Measurements from ENCODE around the gene DSCAML1. TPM values are rescaled to one million over a fixed set of nuclear protein-coding genes. Genes with fewer than 3 reads are reported as not detected.

DSCAML1 gene
- total and polyA plus RNA-seq, 2 of the 8 experiments (the other 6 are each of a cell fraction or from before 2014, with no cell fraction given): 0.19 to 0.24 TPM

- H3K18ac ChIP-seq (ENCODE audit: extremely low read depth, low read length): no peak overlapping the region
- no peak overlapping the region for H3K23ac ChIP-seq (ENCODE audit: insufficient read length)
- no peak overlapping the region for H3K56ac ChIP-seq (replicated peaks; ENCODE audit: insufficient read length, low read depth, low read length)
- no peak overlapping the region for H3K9ac ChIP-seq (replicated peaks in 1 of 4; ENCODE audit: extremely low read depth in 1 of 4, low read depth in 3 of 4, low read length in 3 of 4)
- no peak overlapping the region for H3K4me2 ChIP-seq (ENCODE audit: insufficient read depth in 1 of 2, low read depth in 2 of 2, low read length in 2 of 2)
- no peak overlapping the region for H4K5ac ChIP-seq (ENCODE audit: insufficient read length, low read depth, low read length)
- H2BK12ac ChIP-seq (ENCODE audit: low read depth, low read length): no peak overlapping the region
- H4K8ac ChIP-seq (ENCODE audit: extremely low read depth, insufficient read depth, low read length): no peak overlapping the region
- no peak overlapping the region for H3K27ac ChIP-seq (ENCODE audit: low read depth, low read length)
- H2BK15ac ChIP-seq (ENCODE audit: low read length): no peak overlapping the region
- no peak overlapping the region for H2BK5ac ChIP-seq (ENCODE audit: low read depth, low read length)
- H3K4me3 ChIP-seq (ENCODE audit: extremely low read depth in 1 of 4, insufficient read depth in 2 of 4, low read depth in 3 of 4, low read length in 4 of 4): no peak overlapping the region
- H3K23me2 ChIP-seq (ENCODE audit: low read depth, low read length): no peaks in the 10 kb centered on the region; the same call in 1 of the 2 replicates
- H4K91ac ChIP-seq (replicated peaks; ENCODE audit: insufficient read length, low read length): no peak overlapping the region
- H2BK120ac ChIP-seq (replicated peaks; ENCODE audit: low read depth, low read length): no peak overlapping the region
- no peak for TF ChIP-seq RBBP5 (IDR thresholded peaks at IDR 0.05; ENCODE audit: borderline replicate concordance, low read depth, low read length)
- FAIRE-seq (no peak), DNase-seq (ENCODE audit: low read depth in 1 of 2, low spot score in 2 of 2) (no peak)
- no peak overlapping the region for H2BK20ac ChIP-seq (ENCODE audit: low read length)
- peaks cover 0 to 8% (median 3%) of the 10 kb centered on the region in 4 experiments; a peak in 4 of 7 replicates for H3K4me1 ChIP-seq (replicated peaks in 1 of 4; ENCODE audit: control insufficient read depth in 3 of 4, insufficient read depth in 4 of 4, low read length in 3 of 4)
- H4K20me1 ChIP-seq (replicated peaks in 1 of 2; ENCODE audit: control insufficient read depth in 1 of 2, insufficient read depth in 2 of 2, low read length in 2 of 2): no peaks in the 10 kb centered on the region
- no peaks in the 10 kb centered on the region for H3K79me1 ChIP-seq (ENCODE audit: low read depth, low read length)
- CTCF ChIA-PET (ENCODE audit: partially characterized antibody): interaction anchor here (0.5 to 11.9 kb wide), 12 partner anchors 10 to 222 kb away, joined by 3 to 91 read pairs (median 5); partner anchors contain the start of gene FXYD2
- H3K79me2 ChIP-seq (ENCODE audit: control insufficient read depth in 1 of 2, insufficient read depth in 2 of 2, low read length in 2 of 2): no peaks in the 10 kb centered on the region
- H2AFZ ChIP-seq (ENCODE audit: low read length): no peak overlapping the region
- H3K9me3 ChIP-seq (ENCODE audit: insufficient read depth in 2 of 2, low read depth in 1 of 2, low read length in 1 of 2): no peaks in the 10 kb centered on the region
- POLR2A ChIA-PET (ENCODE audit: partially characterized antibody): no interaction called here
- no peak overlapping the region for H2AK5ac ChIP-seq (ENCODE audit: low read depth, low read length)
- no peaks in the 10 kb centered on the region; a peak in 1 of 8 replicates for H3K36me3 ChIP-seq (ENCODE audit: control insufficient read depth in 2 of 4, insufficient read depth in 4 of 4, low read length in 3 of 4)
- no peak overlapping the region for H3K4ac ChIP-seq (replicated peaks; ENCODE audit: insufficient read length, low read depth, low read length)
- 92% methylated on average over 17 of the region's 17 CpGs; no CpG with 5 or more reads in 1 of the 2 experiments for WGBS, 2 experiments (ENCODE audit: extremely low coverage in 1 of 2, insufficient coverage in 1 of 2, insufficient read length in 1 of 2, insufficient replicate concordance in 2 of 2, low coverage in 1 of 2, low lambda C conversion rate in 2 of 2, missing lambda C conversion rate in 1 of 2)
- H3K27me3 ChIP-seq (replicated peaks in 1 of 4; ENCODE audit: control insufficient read depth in 3 of 4, extremely low read depth in 1 of 4, insufficient read depth in 3 of 4, low read length in 3 of 4): no peaks in the 10 kb centered on the region
- H3K14ac ChIP-seq (ENCODE audit: insufficient read length): no peak overlapping the region
Measured at GRCh38 chr11:117834838-117835443, 37.9 kb upstream of the DSCAML1 start.

Data from H1 (cell line).